Calu3 (cell line): Measurements from ENCODE around the gene KRCC1. TPM values are rescaled to one million over a fixed set of nuclear protein-coding genes. Genes with fewer than 3 reads are reported as not detected.

ENCODE experiments used
- BruUV-seq: library from RNA; stranded (reverse); fragments of 400-500 nt; replicated peaks from 2 replicates; lab custom pipeline; 2021; lab: Mats Ljungman, UMichigan
- CTCF ChIA-PET: fragments of 300-600 bp; sonication (Branson Sonifier 250); formaldehyde crosslinking; loops from one replicate; lab custom pipeline; 2022; ENCODE audit warnings: antibody characterized with exemption; lab: Charles Lee
- DNase-seq: peaks from one replicate; pipeline ENCODE4 v3.0.0; 2022
- H3K27ac Mint-ChIP-seq: one replicate; pipeline ENCODE4 v1.8.0; 2022; ENCODE audit warnings: mixed read lengths; ENCODE audit not compliant: unreplicated experiment
- H3K27me3 Mint-ChIP-seq: one replicate; pipeline ENCODE4 v1.8.0; 2022; ENCODE audit warnings: mixed read lengths; ENCODE audit not compliant: unreplicated experiment
- H3K36me3 Mint-ChIP-seq: one replicate; pipeline ENCODE4 v1.8.0; 2022; ENCODE audit warnings: mild to moderate bottlenecking, moderate library complexity, mixed read lengths; ENCODE audit not compliant: insufficient read depth, unreplicated experiment
- H3K4me1 Mint-ChIP-seq: one replicate; pipeline ENCODE4 v1.8.0; 2022; ENCODE audit warnings: mild to moderate bottlenecking, low read depth, mixed read lengths; ENCODE audit not compliant: unreplicated experiment
- H3K4me3 Mint-ChIP-seq: one replicate; pipeline ENCODE4 v1.8.0; 2022; ENCODE audit warnings: mild to moderate bottlenecking, low read depth, moderate library complexity, mixed read lengths; ENCODE audit not compliant: unreplicated experiment
- H3K9me3 Mint-ChIP-seq: one replicate; pipeline ENCODE4 v1.8.0; 2022; ENCODE audit warnings: low read depth, mixed read lengths; ENCODE audit not compliant: unreplicated experiment
- CTCF ChIP-seq: fragments of 200-600 bp; IDR thresholded peaks from one replicate; pipeline ENCODE4 v1.8.0; 2022; ENCODE audit warnings: antibody characterized with exemption; ENCODE audit not compliant: unreplicated experiment
- intact Hi-C: fragments of 100-400 bp; cut with micrococcal nuclease; formaldehyde crosslinking; loops from one replicate; pipeline ENCODE4 v1.10.0; 2022; ENCODE audit not compliant: unreplicated experiment
- total RNA-seq: library from RNA; stranded (reverse); gene quantifications from 2 replicates; pipeline ENCODE4 v1.2.3, GENCODE V29; 2022

Gene KRCC1
- total RNA-seq, 1 experiment from 2014 or later: 32.1 TPM

- TF ChIP-seq CTCF: no peak
- H3K4me3 Mint-ChIP-seq: no peak overlapping the region
- no peaks in the 10 kb centered on the region for H3K9me3 Mint-ChIP-seq
- H3K27me3 Mint-ChIP-seq: no peaks in the 10 kb centered on the region
- intact Hi-C loops: no loop called here
- CTCF ChIA-PET: no interaction called here
- H3K27ac Mint-ChIP-seq: no peak overlapping the region
- no peaks in the 10 kb centered on the region for H3K36me3 Mint-ChIP-seq
- DNase-seq: no peak
- peaks cover 8% of the 10 kb centered on the region for H3K4me1 Mint-ChIP-seq
- BruUV-seq: no TSS peak
Observed at GRCh38 chr2:88087763-88088162, 32.2 kb upstream of the KRCC1 start.

DNA sequence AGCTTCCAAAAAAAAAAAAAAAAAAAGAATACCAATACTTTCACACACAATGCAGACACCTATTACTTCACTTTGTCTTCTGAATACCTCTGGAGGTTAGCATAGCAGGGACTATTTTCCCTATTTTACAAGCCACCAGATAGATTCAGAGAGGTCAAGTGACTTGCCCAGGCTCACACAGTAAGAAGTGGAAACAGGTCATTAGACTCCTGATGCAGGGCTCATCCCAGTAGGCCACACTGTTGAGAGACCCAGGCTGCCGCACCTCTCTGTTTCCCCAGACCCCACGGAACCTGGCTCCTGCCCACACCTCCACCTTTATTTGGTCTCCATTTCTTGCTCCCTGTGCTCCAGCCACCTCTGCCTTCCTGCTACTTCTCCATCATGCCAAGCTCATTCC is 31.5 kb upstream of the KRCC1 start:
- intact Hi-C loops: no loop called here
- Mint-ChIP-seq H3K9me3 (no peaks in the 10 kb centered on the region), H3K4me1 (peaks cover 15% of the 10 kb centered on the region), H3K4me3 (no peak overlapping the region), H3K27me3 (no peaks in the 10 kb centered on the region), H3K27ac (no peak overlapping the region), H3K36me3 (no peaks in the 10 kb centered on the region)
- no TSS peak for BruUV-seq
- no peak for DNase-seq
- TF ChIP-seq CTCF: no peak
- CTCF ChIA-PET: interaction anchor here (1.2 kb wide), 1 partner anchor 27 kb away, joined by 3 read pairs; no protein-coding TSS in a partner anchor

DNA sequence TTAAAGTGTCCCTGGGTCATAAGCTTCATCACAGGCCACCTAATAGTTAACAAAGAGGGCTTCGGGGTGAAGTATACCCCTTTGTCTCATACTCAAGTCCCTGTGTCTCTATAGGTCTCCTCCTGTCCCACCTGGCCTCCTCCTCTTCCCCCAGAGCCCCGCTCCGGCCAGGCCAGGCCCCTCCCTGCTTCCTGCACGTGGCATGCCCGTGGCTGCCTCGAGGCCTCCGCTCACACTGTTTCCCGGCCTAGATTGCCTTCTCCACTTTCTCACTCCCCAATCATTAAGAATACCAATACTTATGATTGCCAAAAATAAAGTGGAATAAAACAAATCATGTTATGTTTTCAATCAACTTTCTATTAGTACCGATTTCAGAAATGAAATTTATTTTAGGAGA is 30.8 kb upstream of the KRCC1 start:
- intact Hi-C loops: no loop called here
- no TSS peak for BruUV-seq

DNA sequence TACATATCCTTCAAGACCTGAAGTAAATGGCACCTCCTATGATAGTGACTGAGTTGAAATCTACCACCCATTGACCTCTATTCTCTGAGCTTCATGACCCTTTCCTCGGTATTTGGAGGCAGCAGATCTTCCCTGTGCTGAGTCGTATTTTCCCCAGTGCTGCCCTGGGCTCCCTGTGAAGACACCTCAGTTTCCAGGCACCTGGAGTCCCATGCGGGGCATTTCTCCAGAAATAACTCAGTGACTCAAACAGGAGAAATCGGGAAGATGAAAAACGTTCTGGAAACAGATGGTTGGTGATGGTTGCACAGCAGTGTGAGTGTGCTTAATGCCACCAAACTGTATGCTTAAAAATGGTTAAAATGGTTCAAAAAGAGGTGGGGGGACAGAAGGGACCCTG is 30.0 kb upstream of the KRCC1 start:
- CTCF ChIA-PET: interaction anchor here (1.2 kb wide), 1 partner anchor 26 kb away, joined by 3 read pairs; no protein-coding TSS in a partner anchor
- H3K27ac Mint-ChIP-seq: no peak overlapping the region
- H3K4me1 Mint-ChIP-seq: peaks cover 20% of the 10 kb centered on the region
- intact Hi-C loops: no loop called here
- DNase-seq: no peak
- H3K36me3 Mint-ChIP-seq: no peaks in the 10 kb centered on the region
- no peaks in the 10 kb centered on the region for H3K9me3 Mint-ChIP-seq
- BruUV-seq: no TSS peak
- TF ChIP-seq CTCF: no peak
- no peaks in the 10 kb centered on the region for H3K27me3 Mint-ChIP-seq
- H3K4me3 Mint-ChIP-seq: no peak overlapping the region

More for the DNA sequence above, 30.8 kb upstream of the KRCC1 start:
- Mint-ChIP-seq H3K27me3 (no peaks in the 10 kb centered on the region), H3K36me3 (no peaks in the 10 kb centered on the region), H3K27ac (no peak overlapping the region), H3K4me1 (peaks cover 20% of the 10 kb centered on the region), H3K4me3 (no peak overlapping the region), H3K9me3 (no peaks in the 10 kb centered on the region)
- CTCF ChIA-PET: interaction anchor here (1.2 kb wide), 1 partner anchor 26 kb away, joined by 3 read pairs; no protein-coding TSS in a partner anchor
- DNase-seq: no peak
- no peak for TF ChIP-seq CTCF
